Fibroblast of skin of back (primary cell): Measurements from ENCODE around the gene CHMP1A.

ENCODE experiments used
- DNase-seq: peaks from one replicate; pipeline ENCODE4 v3.0.0-alpha.2; 2013

CHMP1A gene

DNA sequence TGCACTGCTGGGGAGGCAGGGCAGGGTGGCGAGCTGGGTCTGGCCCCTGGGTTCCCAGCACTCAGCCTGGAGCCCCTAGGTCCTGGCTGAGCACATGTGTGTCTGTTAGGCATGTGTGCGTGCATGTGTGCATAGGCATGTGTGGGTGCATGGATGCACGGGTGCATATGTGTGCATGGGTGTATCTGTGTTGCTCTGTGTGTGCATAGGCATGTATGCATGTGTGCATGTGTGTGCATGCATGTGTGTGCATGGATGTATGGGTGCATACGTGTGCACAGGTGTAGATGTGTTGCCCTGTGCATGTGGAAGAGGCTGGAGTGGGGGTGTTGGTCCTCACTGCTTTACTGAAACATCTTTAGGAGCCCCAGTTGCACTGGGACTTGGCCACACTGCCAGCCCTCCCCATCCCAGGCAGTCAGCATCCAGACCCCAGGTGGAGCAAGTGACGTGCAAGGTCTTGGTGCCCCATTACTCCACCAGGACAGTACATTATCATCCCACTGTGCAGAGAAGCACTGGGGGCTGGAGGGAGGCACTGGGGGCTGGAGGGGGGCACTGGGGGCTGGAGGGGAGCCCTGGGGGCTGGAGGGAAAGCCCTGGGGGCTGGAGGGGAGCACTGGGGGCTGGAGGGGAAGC is 54.4 kb downstream of the CHMP1A start:
- DNase-seq = no peak

DNA sequence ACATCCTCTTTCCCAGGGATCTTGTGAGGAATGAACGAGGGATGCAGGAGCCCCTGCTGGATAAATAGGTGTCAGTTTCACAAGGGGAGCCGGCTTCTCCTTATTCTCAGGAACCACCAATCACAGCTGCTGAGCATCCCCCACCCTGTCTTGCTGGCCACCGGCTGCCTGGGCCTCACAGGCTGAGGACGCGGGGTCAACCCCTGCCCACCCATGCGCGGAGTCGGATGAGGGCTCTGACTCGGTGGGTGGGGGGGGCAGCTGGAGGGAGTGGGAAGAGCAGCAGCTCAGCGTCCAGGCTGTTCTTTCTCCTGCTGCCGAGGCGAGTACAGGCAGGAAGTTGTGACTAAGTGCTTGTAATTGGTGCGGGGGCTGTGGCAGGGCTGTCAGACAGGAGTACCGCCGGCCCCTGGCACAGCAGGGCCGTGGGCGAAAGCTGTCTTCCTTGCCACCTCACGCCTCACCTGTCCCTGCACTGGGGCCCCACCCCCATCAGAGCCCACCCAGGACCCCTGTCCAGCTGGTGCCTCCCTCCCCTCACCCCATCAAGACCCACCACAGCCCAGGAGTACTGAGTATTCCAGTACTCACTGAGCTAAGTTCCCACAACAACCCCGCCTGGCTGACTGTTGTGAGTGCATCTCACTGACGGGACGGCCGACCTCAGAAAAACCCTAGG is 55.1 kb downstream of the CHMP1A start:
- DNase-seq = peak; percentile 83

DNA sequence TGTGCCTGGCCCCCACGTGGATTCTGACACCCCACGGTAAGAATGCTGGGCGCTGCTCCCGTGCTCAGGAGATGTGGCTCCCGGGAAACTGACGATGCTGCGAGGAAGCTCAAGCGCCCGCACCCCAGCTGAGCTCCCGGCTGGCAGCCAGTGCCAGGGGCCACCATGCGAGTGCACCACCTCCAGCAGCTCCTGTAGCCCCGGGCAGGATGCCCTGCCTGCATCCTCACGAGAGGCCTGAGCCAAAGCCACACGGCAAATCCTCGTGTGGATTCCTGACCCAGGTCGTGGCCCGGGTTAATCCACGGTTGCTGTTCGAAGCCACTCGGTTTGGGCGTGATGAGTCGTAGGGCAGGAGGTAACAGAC is 55.6 kb downstream of the CHMP1A start:
- no peak for DNase-seq

DNA sequence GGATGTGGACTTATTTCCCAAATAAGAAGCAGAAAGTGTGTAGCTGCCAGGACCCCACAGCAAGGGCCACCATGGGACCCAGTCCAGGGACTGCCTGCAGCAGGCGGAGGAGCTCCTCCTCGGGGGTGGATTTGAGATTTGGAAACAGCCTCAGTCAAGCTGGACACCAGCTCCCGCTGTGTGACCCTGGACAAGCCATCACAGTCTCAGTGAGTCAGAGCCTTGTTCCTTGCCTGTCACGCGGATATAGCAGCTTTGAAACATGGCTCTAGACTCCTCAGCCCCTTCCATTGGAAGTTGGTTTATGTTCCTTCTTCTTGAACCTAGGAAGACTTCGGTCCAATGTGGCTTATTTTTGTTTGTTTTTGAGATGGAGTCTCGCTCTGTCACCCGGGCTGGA is 56.6 kb downstream of the CHMP1A start:
- DNase-seq = peak; percentile 25

DNA sequence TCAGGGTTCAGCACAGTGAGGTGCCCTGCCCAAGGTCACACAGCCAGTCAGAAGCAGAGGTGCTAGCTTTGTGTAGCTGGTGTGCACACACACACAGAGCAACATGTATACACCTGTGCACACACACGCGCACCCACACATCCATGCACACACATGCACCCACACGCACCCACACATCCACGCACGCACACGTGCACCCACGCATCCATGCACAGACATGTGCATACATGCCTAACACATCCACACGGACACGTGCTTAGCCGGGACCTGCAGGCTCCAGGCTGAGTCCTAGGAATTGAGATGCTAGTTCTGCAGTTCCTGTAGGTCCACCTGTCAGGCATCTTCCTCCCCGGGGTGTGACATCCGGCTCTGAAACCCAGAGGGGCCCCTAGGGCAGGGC is 57.1 kb downstream of the CHMP1A start:
- DNase-seq = no peak

DNA sequence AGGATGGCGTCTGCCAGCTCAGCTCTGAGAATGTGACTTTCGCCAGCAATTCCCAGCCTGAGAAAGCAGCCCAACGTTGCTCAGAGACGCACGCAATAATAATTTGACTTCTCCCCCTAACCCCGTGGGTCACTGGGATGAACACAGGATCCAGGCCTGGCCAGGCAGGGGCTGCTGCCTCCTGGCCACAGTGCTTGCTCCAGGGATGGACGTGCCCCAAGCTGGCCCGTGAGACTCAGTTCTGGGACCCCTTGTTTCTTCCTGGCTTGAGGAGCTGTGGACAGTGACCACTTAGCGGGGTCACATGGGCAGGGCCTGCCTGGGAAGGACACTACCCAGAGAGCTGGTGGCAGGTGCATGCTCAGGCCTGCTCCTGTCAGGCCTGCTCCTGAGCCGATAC is 57.6 kb downstream of the CHMP1A start:
- DNase-seq = no peak

DNA sequence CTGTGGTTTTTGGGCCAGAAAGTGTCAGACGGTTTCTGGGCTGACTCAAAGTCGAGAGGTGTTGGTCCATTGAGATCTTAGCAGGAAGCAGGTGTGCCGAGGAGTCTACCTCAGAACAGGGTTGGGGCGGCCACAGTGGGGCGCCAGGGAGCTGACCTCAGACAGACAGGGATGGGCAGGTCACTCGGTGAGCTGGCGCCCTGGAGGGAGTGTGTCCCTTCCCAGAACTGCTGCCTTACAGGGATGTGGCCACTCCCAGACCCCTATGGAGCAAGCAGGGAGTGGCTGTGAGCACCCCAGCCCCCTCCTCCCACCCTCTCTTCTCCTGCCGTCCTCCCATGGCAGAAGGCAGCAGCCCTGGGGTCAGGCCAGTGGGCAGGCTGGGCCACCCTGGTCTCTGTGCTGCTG is 58.1 kb downstream of the CHMP1A start:
- DNase-seq = no peak

DNA sequence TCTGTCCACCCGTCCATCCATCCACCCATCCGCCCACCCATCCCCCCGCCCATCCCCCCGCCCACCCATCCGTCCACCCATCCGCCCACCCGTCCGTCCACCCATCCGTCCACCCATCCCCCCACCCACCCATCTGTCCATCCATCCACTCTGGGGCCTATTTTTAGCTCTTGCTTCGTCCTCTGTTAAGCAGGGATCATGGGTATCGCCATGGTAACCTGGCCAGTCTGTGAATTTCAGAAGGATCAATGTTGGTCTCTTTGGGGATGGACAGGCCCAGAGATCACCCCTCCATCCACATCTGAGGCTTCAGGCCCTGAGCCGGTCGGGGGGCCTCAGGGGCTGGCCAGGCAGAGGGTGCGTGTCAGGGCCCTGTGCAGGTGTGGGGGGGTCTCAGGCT is 59.3 kb downstream of the CHMP1A start:
- DNase-seq = peak; percentile 32

DNA sequence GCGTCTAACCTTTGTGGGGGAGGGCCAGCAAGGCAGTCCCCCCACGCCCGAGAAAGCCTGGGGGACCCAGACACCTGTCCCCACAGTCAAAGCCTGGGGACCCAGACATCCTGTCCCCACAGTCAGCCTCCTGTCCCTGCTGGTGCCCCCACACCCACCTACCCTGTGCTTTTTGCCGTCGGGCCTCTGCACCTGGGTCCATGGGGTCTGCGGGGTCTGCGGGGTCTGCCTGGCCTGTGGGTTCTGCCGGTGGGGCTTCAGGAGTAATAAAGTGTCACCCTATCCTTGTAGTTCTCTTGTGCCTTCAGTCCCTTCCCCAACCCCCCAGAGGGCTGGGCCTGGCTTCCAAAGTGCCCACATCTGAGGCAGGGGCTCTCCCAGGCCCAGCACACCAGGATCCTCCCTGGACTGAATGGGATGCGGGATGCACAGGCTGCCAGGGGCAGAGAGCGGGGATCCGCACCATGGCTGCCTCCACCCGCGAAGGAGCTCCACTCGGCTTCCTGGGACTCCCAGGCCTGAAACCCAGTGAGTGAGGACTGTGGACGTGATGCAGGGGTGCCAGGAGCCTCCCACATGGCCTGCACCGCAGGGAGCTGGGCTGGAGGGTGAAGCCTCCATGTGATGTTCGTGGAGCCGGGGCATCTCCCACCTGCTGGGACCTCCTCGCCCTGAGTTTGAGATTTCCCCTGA is 60.4 kb downstream of the CHMP1A start:
- no peak for DNase-seq

DNA sequence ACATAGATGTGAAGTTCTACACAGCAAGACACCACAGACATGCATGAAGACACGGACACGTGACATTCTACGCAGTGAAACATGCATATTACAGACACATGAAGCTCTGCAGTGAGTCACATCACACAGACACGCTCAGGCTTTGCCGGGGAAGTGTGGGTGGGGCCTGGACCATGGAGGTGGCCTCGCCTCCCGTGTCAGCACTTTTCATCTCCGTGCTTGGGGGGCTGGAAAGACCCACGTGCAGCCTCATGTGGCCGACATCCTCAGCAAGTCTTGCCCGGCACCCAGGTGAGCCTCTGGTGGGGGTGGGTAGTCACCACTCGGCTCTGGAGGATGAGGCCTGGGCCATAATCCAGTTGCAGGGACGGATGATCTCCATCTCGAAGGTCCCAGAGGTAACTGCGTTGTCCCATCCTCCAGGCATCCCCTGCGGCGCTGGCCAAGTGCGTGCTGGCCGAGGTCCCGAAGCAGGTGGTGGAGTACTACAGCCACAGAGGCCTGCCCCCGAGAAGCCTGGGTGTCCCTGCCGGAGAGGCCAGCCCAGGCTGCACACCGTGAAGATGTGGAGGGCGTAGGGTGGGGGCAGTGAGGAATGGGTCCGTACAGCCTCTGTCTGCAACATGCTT is 61.3 kb downstream of the CHMP1A start:
- no peak for DNase-seq

DNA sequence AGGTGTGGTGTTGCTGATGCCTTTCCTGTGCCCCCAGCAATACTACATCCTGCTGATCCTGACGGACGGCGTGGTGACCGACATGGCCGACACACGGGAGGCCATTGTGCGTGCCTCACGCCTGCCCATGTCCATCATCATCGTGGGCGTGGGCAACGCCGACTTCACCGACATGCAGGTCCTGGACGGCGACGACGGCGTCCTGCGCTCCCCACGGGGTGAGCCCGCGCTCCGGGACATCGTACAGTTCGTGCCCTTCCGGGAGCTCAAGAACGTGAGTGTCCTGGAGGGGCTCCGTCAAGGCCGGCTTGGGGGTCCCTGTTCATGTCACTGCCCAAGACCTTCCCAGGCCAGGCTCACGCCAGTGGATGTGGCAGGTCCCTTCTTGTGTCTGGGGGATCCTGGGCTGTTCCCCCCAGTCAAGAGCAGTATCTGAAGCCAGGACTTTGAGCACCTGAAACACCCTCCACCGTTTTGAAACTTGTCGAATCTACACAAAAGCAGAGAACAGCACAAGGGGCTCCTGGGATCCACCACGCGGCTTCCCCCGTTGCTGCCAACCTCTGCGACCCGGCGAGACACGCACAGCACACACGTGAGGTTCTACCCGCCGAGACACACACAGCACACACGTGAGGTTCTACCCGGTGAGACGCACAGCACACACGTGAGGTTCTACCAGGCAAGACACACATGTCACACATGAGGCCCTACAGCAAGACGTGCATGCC is 62.0 kb downstream of the CHMP1A start:
- no peak for DNase-seq
